Activated CD8-positive, alpha-beta memory T cell treated with anti-CD3 and anti-CD28 coated beads for 24 hours (primary cell): Measurements from ENCODE around the gene CCDC157.
"Not testable (repeated sequence)": the region's sequence is repeated elsewhere in the genome, so short reads cannot be mapped to it uniquely, and the experiment has no call there.

Experiments
- DNase-seq: peaks from one replicate; pipeline ENCODE4 v3.0.0-alpha.2; 2020

Gene CCDC157

GRCh38 chr22:30326255-30326705, 30.5 kb upstream of the CCDC157 start:
- DNase-seq, result no peak

GRCh38 chr22:30326706-30327362, 30.0 kb upstream of the CCDC157 start, which contains the start of gene TBC1D10A:
Gene TBC1D10A (minus strand): TSS chr22:30326941. CDS start chr22:30326881, 60 bp downstream.
- DNase-seq, result peak; percentile 94

GRCh38 chr22:30327864-30328345, 28.9 kb upstream of the CCDC157 start:
- DNase-seq, result no peak

GRCh38 chr22:30328466-30329049, 28.2 kb upstream of the CCDC157 start:
- DNase-seq, result no peak

GRCh38 chr22:30332551-30332950, 24.3 kb upstream of the CCDC157 start:
- no peak for DNase-seq

- DNase-seq, result no peak
Observed at GRCh38 chr22:30332994-30333706, 23.7 kb upstream of the CCDC157 start.

- no peak for DNase-seq
Observed at GRCh38 chr22:30333707-30334087, 23.1 kb upstream of the CCDC157 start.

GRCh38 chr22:30334646-30335045, 22.2 kb upstream of the CCDC157 start:
- no peak for DNase-seq

- no peak for DNase-seq
Observed at GRCh38 chr22:30335236-30335635, 21.6 kb upstream of the CCDC157 start.

GRCh38 chr22:30336752-30337460, 19.9 kb upstream of the CCDC157 start:
- no peak for DNase-seq

GRCh38 chr22:30337461-30337778, 19.4 kb upstream of the CCDC157 start:
- no peak for DNase-seq

GRCh38 chr22:30338341-30338740, 18.5 kb upstream of the CCDC157 start:
- DNase-seq, result not testable (repeated sequence)

GRCh38 chr22:30338802-30339201, 18.0 kb upstream of the CCDC157 start:
- no peak for DNase-seq

- DNase-seq, result no peak
Observed at GRCh38 chr22:30340911-30341685, 15.7 kb upstream of the CCDC157 start.

- no peak for DNase-seq
Observed at GRCh38 chr22:30344447-30345200, 12.2 kb upstream of the CCDC157 start.

GRCh38 chr22:30347255-30347892, 9.4 kb upstream of the CCDC157 start:
- no peak for DNase-seq

GRCh38 chr22:30348404-30348803, 8.4 kb upstream of the CCDC157 start:
- DNase-seq, result no peak

- no peak for DNase-seq
Observed at GRCh38 chr22:30348809-30349208, 8.0 kb upstream of the CCDC157 start.

- DNase-seq, result no peak
Observed at GRCh38 chr22:30351226-30351625, 5.6 kb upstream of the CCDC157 start.

GRCh38 chr22:30354644-30355043, 2.2 kb upstream of the CCDC157 start:
- no peak for DNase-seq

GRCh38 chr22:30357236-30357570, 396 bp downstream of the CCDC157 start:
- no peak for DNase-seq
